Measurements from ENCODE around the gene MBNL1. TPM values are rescaled to one million over a fixed set of nuclear protein-coding genes. Genes with fewer than 3 reads are reported as not detected.

MBNL1 gene
- total RNA-seq, 1 experiment from 2014 or later, result 200 TPM

GRCh38 chr3:152254041-152254440, 14.7 kb upstream of the MBNL1 start:
- ChIA-PET CTCF (no interaction called here), RAD21 (ENCODE audit: low non-redundant PET in 1 of 2, low total read pairs in 2 of 2, uncharacterized antibody in 2 of 2, unreplicated experiment in 2 of 2) (no interaction called here), POLR2A (interaction anchor here (2.4 kb wide), 1 partner anchor 15 kb away, joined by 6 read pairs; the partner anchor contains the start of gene MBNL1)
- no TSS peak for BruUV-seq (replicated peaks)
- H2AFZ ChIP-seq (ENCODE audit: low read depth, low read length, poor library complexity, severe bottlenecking), result no peak overlapping the region
- H3K4me2 ChIP-seq (ENCODE audit: low read length), result no peak overlapping the region
- intact Hi-C loops (cut with micrococcal nuclease), result no loop called here
- H3K4me3 ChIP-seq (replicated peaks in 1 of 2; ENCODE audit: low read depth in 1 of 2, low read length in 2 of 2), result no peak overlapping the region
- no peak overlapping the region for H3K9ac ChIP-seq (ENCODE audit: low read length)
- no peaks in the 10 kb centered on the region for H3K79me2 ChIP-seq (ENCODE audit: insufficient read depth, low read length)
- H3K36me3 ChIP-seq (ENCODE audit: control insufficient read depth in 1 of 2, insufficient read depth in 2 of 2, low read length in 2 of 2), result no peaks in the 10 kb centered on the region
- no peak for ATAC-seq
- H3K9me2 ChIP-seq (ENCODE audit: insufficient read depth), result no peaks in the 10 kb centered on the region
- TF ChIP-seq EZH2phosphoT487 (IDR thresholded peaks at IDR 0.05; ENCODE audit: borderline replicate concordance) (no peak), ELF1 (IDR thresholded peaks at IDR 0.05; ENCODE audit: borderline replicate concordance, low read depth) (no peak), EGR1 (IDR thresholded peaks at IDR 0.05; ENCODE audit: low read depth) (no peak), MAX (IDR thresholded peaks at IDR 0.05) (no peak), YY1 (IDR thresholded peaks at IDR 0.05; ENCODE audit: extremely low read depth, insufficient replicate concordance, low read depth, low read length) (no peak), ZFX (IDR thresholded peaks at IDR 0.05) (no peak), SP1 (IDR thresholded peaks at IDR 0.05; ENCODE audit: low read depth) (no peak), FOSL1 (IDR thresholded peaks at IDR 0.05; ENCODE audit: low read depth) (no peak), TCF7L2 (IDR thresholded peaks at IDR 0.05; ENCODE audit: borderline replicate concordance, extremely low read depth, insufficient read depth, insufficient read length) (no peak), POLR2A (IDR thresholded peaks at IDR 0.05; ENCODE audit: borderline replicate concordance, extremely low read depth, insufficient read depth, insufficient read length) (no peak), ZNF274 (IDR thresholded peaks at IDR 0.05; ENCODE audit: low read depth, low read length) (no peak), JUND (IDR thresholded peaks at IDR 0.05) (no peak), CTCF (IDR thresholded peaks at IDR 0.05 in 2 of 3, conservative IDR thresholded peaks at IDR 0.05 in 1 of 3; ENCODE audit: borderline replicate concordance in 1 of 3, insufficient read depth in 1 of 3, low read depth in 2 of 3, low read length in 2 of 3) (no peak)
- H3K27ac ChIP-seq (ENCODE audit: low read depth, low read length), result no peak overlapping the region
- H3K9me3 ChIP-seq (ENCODE audit: control insufficient read depth in 1 of 2, insufficient read depth in 1 of 2, low read depth in 1 of 2, low read length in 2 of 2), result no peaks in the 10 kb centered on the region
- no peaks in the 10 kb centered on the region for H4K20me1 ChIP-seq (ENCODE audit: insufficient read depth)
- peaks cover 17 to 18% of the 10 kb centered on the region in 2 experiments; a peak in 3 of 4 replicates for H3K4me1 ChIP-seq (ENCODE audit: control insufficient read depth in 1 of 2, insufficient read depth in 2 of 2, low read length in 2 of 2)
- no peaks in the 10 kb centered on the region for H3K27me3 ChIP-seq (ENCODE audit: insufficient read depth, low read length)
- no peak for DNase-seq (ENCODE audit: low read depth, low spot score)
